Neural progenitor cell (in vitro differentiated cells): ENCODE results near the gene SLC7A5.
"Not testable (repeated sequence)": the region's sequence is repeated elsewhere in the genome, so short reads cannot be mapped to it uniquely, and the experiment has no call there.

ENCODE experiments used
- EZH2 ChIP-seq: fragments of 200-600 bp; sonication (generic); IDR thresholded peaks from 2 replicates; pipeline ENCODE4 v1.6.1; 2017; ENCODE audit warnings: antibody characterized with exemption, mild to moderate bottlenecking, moderate library complexity
- EZH2phosphoT487 ChIP-seq: fragments of 200-600 bp; sonication (generic); IDR thresholded peaks from 2 replicates; pipeline ENCODE4 v1.6.1; 2017; ENCODE audit warnings: antibody characterized with exemption
- TF ChIP-seq, protein P1 (sequence below): fragments of 200-600 bp; sonication (generic); IDR thresholded peaks from 2 replicates; pipeline ENCODE4 v1.5.1; 2017; ENCODE audit warnings: antibody characterized with exemption, mild to moderate bottlenecking

DNA sequence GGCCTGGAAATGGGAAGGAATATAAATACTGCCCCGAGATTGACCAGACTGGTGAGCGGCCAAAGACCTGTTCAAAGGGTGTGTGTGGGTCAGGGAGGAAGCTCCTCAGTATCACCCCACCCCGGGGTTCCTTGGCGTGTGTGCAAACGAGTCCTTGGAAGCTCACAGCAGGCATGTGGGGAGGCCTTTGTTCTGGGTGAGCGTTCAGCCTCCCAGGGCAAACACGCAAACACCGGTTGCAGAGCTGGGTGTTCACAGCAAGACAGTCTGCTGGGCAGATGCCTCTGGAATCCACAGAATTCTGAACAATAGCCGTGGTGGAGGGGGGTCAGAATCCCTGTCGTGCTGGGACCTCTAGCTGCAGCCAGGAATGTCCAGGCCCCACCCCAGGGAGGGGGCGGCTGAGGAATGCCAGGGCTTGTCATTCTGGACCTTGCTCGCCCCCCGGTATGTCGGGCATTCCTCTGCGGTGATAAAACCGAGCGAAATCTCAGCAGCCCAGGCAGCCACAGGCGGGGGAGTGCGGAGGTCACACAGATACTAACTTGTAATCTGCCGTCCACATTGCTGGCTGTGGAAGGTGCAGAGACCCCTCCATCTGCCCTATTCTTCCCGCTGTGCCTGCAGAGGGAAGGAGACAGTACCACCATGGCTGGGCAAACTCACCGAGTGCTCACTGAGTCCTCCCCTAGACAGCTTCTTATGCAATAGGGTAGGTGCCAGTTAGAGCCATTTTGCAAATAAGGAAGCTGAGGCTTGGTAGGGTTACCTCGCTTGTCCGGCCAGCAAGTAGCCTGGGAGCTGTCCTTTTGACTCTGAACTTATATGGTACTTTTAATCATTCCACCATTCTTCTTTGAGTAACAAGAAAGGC, 1.3 kb upstream of the SLC7A5 start:
- TF ChIP-seq, protein P1, sequence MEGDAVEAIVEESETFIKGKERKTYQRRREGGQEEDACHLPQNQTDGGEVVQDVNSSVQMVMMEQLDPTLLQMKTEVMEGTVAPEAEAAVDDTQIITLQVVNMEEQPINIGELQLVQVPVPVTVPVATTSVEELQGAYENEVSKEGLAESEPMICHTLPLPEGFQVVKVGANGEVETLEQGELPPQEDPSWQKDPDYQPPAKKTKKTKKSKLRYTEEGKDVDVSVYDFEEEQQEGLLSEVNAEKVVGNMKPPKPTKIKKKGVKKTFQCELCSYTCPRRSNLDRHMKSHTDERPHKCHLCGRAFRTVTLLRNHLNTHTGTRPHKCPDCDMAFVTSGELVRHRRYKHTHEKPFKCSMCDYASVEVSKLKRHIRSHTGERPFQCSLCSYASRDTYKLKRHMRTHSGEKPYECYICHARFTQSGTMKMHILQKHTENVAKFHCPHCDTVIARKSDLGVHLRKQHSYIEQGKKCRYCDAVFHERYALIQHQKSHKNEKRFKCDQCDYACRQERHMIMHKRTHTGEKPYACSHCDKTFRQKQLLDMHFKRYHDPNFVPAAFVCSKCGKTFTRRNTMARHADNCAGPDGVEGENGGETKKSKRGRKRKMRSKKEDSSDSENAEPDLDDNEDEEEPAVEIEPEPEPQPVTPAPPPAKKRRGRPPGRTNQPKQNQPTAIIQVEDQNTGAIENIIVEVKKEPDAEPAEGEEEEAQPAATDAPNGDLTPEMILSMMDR = not testable (repeated sequence)
- TF ChIP-seq EZH2phosphoT487 = peak; percentile 41
- TF ChIP-seq EZH2 = not testable (repeated sequence)
